DOHH2 (cell line): ENCODE results near the gene ZRANB3.

Source experiments
- CTCF ChIP-seq: fragments of 200-600 bp; sonication (generic); IDR thresholded peaks from one replicate; pipeline ENCODE4 v1.5.1; 2014; ENCODE audit warnings: antibody characterized with exemption, mild to moderate bottlenecking, low read depth, low read length; ENCODE audit not compliant: poor library complexity, severe bottlenecking
- EZH2phosphoT487 ChIP-seq: fragments of 200-600 bp; sonication (generic); IDR thresholded peaks from 2 replicates; pipeline ENCODE4 v1.6.1; 2017; ENCODE audit warnings: borderline replicate concordance, mild to moderate bottlenecking, antibody characterized with exemption, low read length, moderate library complexity, mixed read lengths

GRCh38 chr2:135218426-135218825 is 312.6 kb downstream of the ZRANB3 start:
- TF ChIP-seq CTCF (no peak), EZH2phosphoT487 (no peak)
